Measurements from ENCODE around the gene SLC27A1.

DNA sequence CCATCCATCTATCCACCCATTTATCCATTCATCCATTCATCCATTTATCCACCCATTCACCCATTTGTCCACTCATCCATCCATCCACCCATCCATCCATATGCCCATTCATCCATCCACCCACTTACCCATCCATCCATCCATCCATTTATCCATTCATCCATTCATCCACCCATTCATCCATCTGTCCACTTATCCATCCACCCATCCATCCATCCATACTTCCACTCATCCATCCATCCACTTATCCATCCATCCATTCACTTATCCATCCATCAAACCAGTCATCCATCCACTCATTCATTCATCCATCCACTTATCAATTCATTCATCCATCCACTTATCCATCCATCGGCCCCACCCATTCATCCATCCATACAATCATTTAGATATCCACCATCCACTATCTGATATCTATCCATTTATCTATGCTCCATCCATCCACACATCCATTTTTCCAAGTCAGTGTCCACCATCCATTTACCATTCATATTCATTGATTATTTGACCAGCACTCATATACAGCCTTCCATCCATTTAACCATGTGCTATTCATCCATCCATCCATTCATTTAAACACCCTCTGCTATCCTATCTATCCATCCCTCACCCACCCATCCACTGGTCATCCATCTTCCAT, 24.7 kb upstream of the SLC27A1 start:
- TF ChIP-seq, protein P1, sequence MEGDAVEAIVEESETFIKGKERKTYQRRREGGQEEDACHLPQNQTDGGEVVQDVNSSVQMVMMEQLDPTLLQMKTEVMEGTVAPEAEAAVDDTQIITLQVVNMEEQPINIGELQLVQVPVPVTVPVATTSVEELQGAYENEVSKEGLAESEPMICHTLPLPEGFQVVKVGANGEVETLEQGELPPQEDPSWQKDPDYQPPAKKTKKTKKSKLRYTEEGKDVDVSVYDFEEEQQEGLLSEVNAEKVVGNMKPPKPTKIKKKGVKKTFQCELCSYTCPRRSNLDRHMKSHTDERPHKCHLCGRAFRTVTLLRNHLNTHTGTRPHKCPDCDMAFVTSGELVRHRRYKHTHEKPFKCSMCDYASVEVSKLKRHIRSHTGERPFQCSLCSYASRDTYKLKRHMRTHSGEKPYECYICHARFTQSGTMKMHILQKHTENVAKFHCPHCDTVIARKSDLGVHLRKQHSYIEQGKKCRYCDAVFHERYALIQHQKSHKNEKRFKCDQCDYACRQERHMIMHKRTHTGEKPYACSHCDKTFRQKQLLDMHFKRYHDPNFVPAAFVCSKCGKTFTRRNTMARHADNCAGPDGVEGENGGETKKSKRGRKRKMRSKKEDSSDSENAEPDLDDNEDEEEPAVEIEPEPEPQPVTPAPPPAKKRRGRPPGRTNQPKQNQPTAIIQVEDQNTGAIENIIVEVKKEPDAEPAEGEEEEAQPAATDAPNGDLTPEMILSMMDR (IDR thresholded peaks at IDR 0.05; ENCODE audit: low read depth, low read length, missing input control), result no peak
- TF ChIP-seq, protein P2, sequence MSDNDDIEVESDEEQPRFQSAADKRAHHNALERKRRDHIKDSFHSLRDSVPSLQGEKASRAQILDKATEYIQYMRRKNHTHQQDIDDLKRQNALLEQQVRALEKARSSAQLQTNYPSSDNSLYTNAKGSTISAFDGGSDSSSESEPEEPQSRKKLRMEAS (IDR thresholded peaks at IDR 0.05), result no peak

All from liver (tissue), 2 donors.